IPS-11a (cell line): ENCODE measurements around the gene SORCS1.

Source experiments
- H3K4me3 ChIP-seq: one replicate; pipeline ENCODE4 v1.5.1; 2013; ENCODE audit warnings: low read depth, low read length, control low read depth

The SORCS1 gene

GRCh38 chr10:106830006-106830405 lies 334.5 kb downstream of the SORCS1 start:
- no peak overlapping the region for H3K4me3 ChIP-seq

DNA sequence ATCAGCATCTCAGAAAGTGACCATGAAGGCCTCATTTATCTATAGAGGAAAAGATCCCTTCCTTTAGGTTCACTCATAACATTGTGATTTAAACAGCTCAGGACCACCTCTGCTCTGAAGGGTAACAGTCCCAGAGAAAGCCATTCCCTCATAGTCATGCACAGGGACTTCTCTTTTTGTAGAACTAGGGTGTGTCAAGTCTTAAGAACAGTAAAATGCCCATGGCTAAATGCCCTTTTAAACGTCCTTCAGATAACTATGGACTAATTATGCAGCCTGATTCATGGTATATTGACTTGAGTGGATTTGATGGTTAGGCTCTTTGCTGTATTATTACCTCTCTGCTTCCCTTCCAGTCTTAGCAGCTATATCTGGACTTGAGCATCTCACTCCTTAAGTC lies 337.8 kb downstream of the SORCS1 start:
- no peak overlapping the region for H3K4me3 ChIP-seq

- H3K4me3 ChIP-seq, result no peak overlapping the region
Observed at GRCh38 chr10:106825576-106826364, 338.7 kb downstream of the SORCS1 start.

DNA sequence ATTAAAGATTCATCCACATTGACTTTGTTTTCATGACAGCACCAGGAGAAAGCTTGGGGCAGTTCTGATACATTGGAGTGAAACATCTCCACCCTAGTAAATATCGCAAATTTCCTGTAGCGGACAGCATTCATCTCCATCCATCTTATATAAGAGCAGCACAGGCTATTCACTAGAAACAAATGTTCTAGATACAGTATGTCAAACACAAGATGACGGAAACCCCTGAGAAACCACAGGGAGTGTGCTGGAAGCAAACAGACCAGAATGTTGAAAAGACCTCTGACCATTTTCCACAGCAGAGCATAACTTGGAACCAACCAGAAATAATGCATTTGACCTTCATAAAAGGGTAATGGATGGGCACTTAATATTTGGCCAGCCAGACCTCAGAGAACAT lies 343.9 kb downstream of the SORCS1 start:
- no peak overlapping the region for H3K4me3 ChIP-seq

DNA sequence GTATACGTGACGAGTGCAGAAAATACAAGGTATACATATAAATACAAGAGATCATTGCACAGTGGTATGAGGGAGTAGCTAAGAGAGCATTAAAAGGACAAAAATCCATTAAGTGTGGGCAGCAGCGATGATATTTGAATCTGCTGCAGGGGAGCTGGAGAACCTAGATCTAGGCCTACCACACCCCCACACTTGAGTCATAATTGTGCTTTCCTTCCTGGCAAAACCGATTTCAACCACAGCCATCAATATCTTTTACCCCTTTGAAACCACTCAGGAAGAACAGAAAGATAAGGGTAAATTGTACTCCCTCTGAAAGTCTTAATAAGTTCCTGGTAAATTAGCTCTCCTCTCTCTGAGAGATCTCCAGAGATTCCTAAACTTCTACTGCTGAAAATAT lies 345.0 kb downstream of the SORCS1 start:
- H3K4me3 ChIP-seq, result no peak overlapping the region

DNA sequence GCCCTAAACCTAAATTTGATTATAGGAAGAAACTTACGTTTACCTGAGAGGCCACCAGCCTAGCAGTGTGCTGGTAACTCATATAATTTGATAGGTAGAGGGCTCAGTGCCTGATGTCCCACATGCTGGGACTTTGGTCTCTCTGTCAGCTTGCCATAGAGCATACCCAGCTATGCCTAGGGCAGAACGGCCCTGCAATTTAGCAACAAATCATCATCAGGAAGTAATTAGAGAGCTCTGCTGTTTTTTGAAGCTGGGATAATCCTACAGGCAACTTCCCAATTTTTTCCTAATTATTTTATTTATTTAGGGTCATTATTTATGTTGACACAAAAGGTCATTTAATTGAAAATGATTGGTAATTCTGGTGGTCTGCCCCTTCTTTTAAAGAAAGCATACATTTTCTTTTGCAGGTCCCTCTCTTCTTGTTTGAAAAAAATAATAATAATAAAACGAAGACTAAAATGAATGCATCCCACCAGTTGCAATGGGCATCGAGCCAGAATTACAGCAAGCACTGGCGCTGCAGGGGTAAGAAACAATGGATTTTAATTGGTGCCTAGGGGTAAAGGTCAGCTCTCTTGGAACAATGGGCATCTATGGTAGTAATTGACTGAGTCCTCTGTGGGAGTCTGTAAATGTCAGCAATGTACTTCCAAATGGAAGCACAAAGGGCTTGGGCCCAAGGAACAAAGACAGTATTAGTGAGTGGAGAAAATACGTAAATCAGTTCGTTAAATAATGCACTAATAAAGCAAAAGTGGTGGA lies 348.0 kb downstream of the SORCS1 start:
- H3K4me3 ChIP-seq, result no peak overlapping the region

GRCh38 chr10:106815427-106816043 lies 349.0 kb downstream of the SORCS1 start:
- H3K4me3 ChIP-seq, result no peak overlapping the region

GRCh38 chr10:106804992-106805582 lies 359.4 kb downstream of the SORCS1 start:
- no peak overlapping the region for H3K4me3 ChIP-seq

DNA sequence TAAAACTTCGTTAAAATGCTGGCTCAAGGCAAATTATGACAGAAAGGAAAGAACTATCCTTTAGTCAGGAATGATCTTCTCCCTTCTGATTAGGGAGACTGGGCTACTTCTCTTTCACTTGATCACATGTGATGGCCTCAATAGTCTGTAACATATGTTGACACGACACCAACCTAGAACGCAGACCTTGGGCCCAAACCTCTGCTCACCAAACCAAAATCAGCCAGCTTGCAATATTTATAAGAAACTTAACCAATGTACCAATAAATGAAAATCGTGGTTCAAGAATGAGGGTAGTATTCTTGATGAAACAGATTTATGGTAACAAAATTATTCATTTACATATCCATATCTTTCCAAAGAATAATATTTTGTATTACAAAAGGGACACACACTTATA lies 361.6 kb downstream of the SORCS1 start:
- no peak overlapping the region for H3K4me3 ChIP-seq

DNA sequence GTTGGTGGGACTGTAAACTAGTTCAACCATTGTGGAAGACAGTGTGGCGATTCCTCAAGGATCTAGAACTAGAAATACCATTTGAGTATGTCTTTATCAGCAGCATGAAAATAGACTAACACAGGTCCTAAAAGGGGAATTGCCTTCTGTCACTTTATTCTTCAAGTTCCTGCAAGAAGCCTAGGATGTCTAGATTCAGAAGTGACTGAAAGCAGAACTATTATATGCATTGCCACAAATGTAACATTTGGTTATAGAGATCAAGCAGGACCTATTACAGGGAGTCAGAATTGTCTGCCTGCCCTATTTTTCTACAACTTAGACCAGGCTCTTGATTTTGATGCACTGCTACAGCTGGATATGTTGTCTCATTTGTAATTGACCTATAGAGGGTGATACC lies 364.7 kb downstream of the SORCS1 start:
- H3K4me3 ChIP-seq, result no peak overlapping the region

GRCh38 chr10:106795619-106796018 lies 368.9 kb downstream of the SORCS1 start:
- no peak overlapping the region for H3K4me3 ChIP-seq

DNA sequence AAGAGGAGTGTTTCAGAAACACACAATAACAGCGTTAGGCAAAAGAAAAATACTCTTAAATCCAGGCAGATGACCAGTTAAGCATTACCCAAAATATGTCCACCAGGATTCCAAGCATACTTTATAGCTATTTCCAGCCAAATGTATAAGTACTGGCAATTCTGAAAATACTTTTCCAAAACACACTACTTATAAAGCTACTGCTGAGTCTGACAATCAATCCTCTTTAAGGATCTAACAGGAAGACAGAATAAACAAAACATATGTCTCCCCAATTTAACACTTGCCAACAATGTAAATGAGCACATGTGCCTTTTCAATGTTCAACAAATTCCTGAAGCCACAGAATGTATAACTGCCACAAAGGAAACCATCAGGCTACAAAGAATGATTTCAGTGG lies 370.9 kb downstream of the SORCS1 start:
- no peak overlapping the region for H3K4me3 ChIP-seq

DNA sequence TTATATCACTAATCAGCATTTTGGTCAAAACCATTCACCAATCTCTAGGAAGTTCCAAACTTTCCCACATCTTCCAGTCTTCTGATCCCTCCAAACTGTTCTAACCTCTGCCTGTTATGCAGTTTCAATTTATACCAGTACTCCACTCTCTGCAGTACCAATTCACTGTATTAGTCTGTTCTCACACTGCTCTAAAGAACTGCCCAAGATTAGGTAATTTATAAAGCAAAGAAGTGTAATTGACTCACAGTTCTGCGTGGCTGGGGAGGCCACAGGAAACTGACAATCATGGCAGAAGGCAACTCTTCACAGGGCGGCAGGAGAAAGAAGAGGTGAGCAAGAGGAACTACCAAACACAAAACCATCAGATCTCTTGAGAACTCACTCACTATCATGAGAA lies 374.9 kb downstream of the SORCS1 start:
- H3K4me3 ChIP-seq, result no peak overlapping the region

DNA sequence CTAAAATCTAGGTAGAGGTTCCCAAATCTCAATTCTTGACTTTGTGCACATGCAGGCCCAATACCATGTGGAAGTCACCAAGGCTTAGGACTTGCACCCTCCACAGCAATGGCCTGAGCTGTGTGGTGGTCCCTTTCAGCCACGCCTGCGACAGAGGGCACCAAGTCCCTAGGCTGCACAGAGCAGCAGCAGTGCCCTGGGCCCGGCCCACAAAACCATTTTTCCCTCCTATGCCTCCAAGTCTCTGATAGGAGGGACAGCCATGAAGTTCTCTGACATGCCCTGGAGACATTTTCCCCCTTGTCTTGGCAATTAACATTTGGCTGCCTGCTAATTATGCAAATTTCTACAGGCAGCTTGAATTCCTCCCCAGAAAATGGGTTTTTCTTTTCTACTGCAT lies 375.5 kb downstream of the SORCS1 start:
- no peak overlapping the region for H3K4me3 ChIP-seq

DNA sequence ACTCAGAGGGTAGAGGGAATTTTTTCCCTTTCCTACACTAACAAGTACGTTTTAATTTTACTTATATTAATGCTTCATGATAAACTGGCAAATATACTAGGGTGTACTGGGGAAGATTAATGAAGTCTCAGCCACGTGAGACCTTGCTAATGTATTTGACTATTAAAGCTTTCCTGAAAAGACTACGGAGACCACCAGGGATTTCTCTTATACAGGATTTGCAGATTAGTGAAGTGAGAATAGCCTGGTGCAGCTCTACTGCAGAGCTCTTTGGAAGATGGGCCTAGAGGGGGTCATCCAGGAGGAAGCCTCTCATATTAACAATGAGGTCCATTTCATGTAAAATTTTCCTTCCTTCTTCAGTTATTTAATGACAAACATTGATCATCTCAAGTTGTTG lies 379.0 kb downstream of the SORCS1 start:
- no peak overlapping the region for H3K4me3 ChIP-seq

DNA sequence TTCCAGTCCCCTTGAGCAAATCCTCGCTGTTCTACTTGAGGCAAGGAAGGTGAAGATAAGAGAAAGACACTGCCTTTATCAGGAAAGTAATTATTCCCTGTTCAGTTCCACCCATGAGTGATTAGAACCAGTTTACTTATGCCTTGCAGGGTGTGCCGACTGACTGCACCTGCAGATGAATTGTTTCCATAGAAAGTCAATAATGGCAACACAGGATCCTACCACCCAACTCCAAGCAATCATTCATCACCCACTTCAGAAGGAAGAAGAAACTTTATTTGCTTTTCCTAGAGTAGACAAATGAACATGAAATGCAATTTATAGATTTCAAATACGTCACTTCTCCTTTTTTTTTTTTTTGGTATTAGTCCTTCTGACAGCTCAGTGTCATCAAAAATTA lies 383.9 kb downstream of the SORCS1 start:
- no peak overlapping the region for H3K4me3 ChIP-seq

GRCh38 chr10:106777841-106778240 lies 386.7 kb downstream of the SORCS1 start:
- H3K4me3 ChIP-seq, result no peak overlapping the region

- H3K4me3 ChIP-seq, result no peak overlapping the region
Observed at GRCh38 chr10:106775127-106775526, 389.4 kb downstream of the SORCS1 start.

DNA sequence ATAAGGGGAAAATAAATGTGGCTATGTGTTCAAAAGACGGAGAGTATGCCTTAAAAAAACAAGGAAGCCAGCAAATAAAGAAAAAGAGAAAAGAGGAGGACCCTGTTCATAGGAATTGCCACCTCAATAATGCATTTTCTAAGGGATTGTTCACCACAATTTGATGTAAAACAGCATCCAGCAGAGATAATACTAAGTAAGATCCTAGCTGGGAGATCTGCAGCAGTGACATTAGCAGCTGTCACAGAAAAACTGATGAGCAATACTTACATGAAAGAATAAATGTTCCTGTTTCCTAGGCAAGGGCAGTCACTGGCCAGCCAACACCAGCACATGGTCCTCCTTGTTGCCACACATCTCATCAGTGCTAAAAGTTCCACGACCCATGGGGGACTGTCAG lies 391.5 kb downstream of the SORCS1 start:
- no peak overlapping the region for H3K4me3 ChIP-seq

- no peak overlapping the region for H3K4me3 ChIP-seq
Observed at GRCh38 chr10:106771154-106771553, 393.4 kb downstream of the SORCS1 start.

DNA sequence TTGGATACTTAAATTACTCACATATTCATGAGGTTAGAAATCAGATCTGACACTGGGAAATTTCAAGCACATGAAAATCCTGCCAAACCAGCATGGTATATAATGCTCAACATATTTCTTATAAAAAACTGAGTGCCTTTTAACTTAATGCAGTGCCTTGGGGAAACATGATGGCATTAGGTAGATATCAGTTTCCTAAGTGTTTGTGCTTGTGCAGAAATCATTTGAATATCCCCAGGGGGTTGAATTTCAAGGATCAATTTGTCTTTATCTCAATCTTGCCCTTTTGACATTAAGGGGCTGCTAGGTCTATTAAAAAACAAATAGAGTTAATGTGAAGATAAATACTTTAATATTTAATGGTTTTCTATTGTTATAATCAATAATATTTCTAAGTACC lies 396.3 kb downstream of the SORCS1 start:
- no peak overlapping the region for H3K4me3 ChIP-seq

- H3K4me3 ChIP-seq, result no peak overlapping the region
Observed at GRCh38 chr10:106765928-106766327, 398.6 kb downstream of the SORCS1 start.
